ENCODE data around the gene CYP46A1. TPM values are rescaled to one million over a fixed set of nuclear protein-coding genes. Genes with fewer than 3 reads are reported as not detected.

Gene CYP46A1
- total and polyA plus RNA-seq, 7 experiments from 2014 or later = 0.02 to 0.34 (median 0.23) TPM; not detected in 1

DNA sequence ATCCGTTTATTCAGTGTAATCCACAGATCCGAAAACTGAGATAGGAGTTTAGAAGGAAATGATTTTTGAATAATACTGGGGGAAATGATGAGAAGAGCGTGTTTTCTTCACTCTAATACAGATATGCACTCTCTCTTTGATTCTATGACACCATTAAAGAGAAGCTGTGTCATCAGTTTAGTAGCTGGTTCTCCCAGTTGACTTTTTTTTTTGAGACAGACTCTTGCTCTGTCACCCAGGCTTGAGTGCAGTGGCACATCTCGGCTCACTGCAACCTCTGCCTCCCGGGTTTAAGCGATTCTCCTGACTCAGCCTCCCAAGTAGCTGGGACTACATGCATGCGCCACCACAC is 60.8 kb downstream of the CYP46A1 start:
- POLR2A ChIA-PET = no interaction called here
- Mint-ChIP-seq H3K27ac (no peak overlapping the region), H3K36me3 (no peaks in the 10 kb centered on the region), H3K27me3 (peaks cover 0 to 20% (median 1%) of the 10 kb centered on the region in 5 donors), H3K4me3 (no peak overlapping the region), H3K9me3 (no peaks in the 10 kb centered on the region), H3K4me1 (peaks cover 1 to 18% (median 15%) of the 10 kb centered on the region in 7 donors)
- Histone ChIP-seq H3K9me3 (ENCODE audit: control insufficient read depth in 2 of 3, low read length in 3 of 3) (no peaks in the 10 kb centered on the region), H3K36me3 (ENCODE audit: control insufficient read depth in 2 of 3, insufficient read depth in 3 of 3, low read length in 3 of 3) (no peaks in the 10 kb centered on the region), H3K27ac (ENCODE audit: low read depth, low read length) (no peak overlapping the region), H3K27me3 (ENCODE audit: control insufficient read depth in 2 of 2, insufficient read depth in 2 of 2, low read length in 2 of 2) (no peaks in the 10 kb centered on the region), H3K4me1 (ENCODE audit: control insufficient read depth in 2 of 2, insufficient read depth in 2 of 2, low read length in 2 of 2) (peaks cover 0 to 9% of the 10 kb centered on the region in 2 donors), H3K4me3 (ENCODE audit: low read length) (no peak overlapping the region)
- DNase-seq = no peak
- CTCF ChIA-PET = interaction anchor here (0.5 kb wide), 1 partner anchor 15 kb away, joined by 3 read pairs; no protein-coding TSS in a partner anchor
- ATAC-seq = no peak
- intact Hi-C loops (cut with micrococcal nuclease) = no loop called here

- no peaks in the 10 kb centered on the region for H3K9me3 Mint-ChIP-seq
- peaks cover 0 to 9% of the 10 kb centered on the region in 2 donors for H3K4me1 ChIP-seq (ENCODE audit: control insufficient read depth in 2 of 2, insufficient read depth in 2 of 2, low read length in 2 of 2)
- H3K9me3 ChIP-seq (ENCODE audit: control insufficient read depth in 2 of 3, low read length in 3 of 3) = no peaks in the 10 kb centered on the region
- peak overlapping the region in 1 of 9 donors; percentile 27 for H3K27ac Mint-ChIP-seq
- no peaks in the 10 kb centered on the region for H3K27me3 ChIP-seq (ENCODE audit: control insufficient read depth in 2 of 2, insufficient read depth in 2 of 2, low read length in 2 of 2)
- CTCF ChIA-PET = no interaction called here
- H3K4me1 Mint-ChIP-seq = peaks cover 1 to 18% (median 15%) of the 10 kb centered on the region in 7 donors
- ATAC-seq = no peak
- no peaks in the 10 kb centered on the region for H3K36me3 Mint-ChIP-seq
- H3K27me3 Mint-ChIP-seq = peaks cover 0 to 19% (median 0%) of the 10 kb centered on the region in 5 donors
- no peak overlapping the region for H3K27ac ChIP-seq (ENCODE audit: low read depth, low read length)
- intact Hi-C loops (cut with micrococcal nuclease) = no loop called here
- H3K36me3 ChIP-seq (ENCODE audit: control insufficient read depth in 2 of 3, insufficient read depth in 3 of 3, low read length in 3 of 3) = no peaks in the 10 kb centered on the region
- H3K4me3 ChIP-seq (ENCODE audit: low read length) = no peak overlapping the region
- POLR2A ChIA-PET = no interaction called here
- H3K4me3 Mint-ChIP-seq = peak overlapping the region in 1 of 10 donors; percentile 43
- DNase-seq = no peak
Observed at GRCh38 chr14:99745307-99745951, 61.3 kb downstream of the CYP46A1 start.

DNA sequence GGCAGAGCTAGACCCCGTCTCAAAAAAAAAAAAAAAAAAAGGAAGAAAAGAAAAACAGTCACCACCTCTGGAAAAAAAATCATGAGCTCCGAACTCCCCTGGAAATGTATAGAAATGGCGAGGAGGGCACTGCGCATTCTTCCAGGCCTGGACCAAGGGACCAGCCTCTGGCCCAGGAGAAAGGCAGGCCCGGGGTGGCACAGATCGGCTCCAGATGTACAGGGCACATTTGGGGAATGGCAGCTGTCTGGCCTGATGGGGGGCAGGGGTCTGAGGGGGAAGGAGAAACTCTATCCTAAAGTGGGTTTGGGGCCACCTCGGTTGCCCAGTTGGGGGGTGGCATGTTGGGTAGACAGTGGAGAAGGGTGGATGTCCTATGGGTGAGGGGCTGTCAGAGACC is 63.1 kb downstream of the CYP46A1 start:
- peaks cover 0 to 9% of the 10 kb centered on the region in 2 donors for H3K4me1 ChIP-seq (ENCODE audit: control insufficient read depth in 2 of 2, insufficient read depth in 2 of 2, low read length in 2 of 2)
- no peak overlapping the region for H3K27ac Mint-ChIP-seq
- DNase-seq (no peak), ATAC-seq (no peak)
- H3K27me3 ChIP-seq (ENCODE audit: control insufficient read depth in 2 of 2, insufficient read depth in 2 of 2, low read length in 2 of 2) = no peaks in the 10 kb centered on the region
- peak overlapping the region in 4 of 10 donors; percentile 37 to 51 (median 44) for H3K4me3 Mint-ChIP-seq
- peaks cover 7 to 22% (median 12%) of the 10 kb centered on the region in 5 donors for H3K27me3 Mint-ChIP-seq
- H3K9me3 ChIP-seq (ENCODE audit: control insufficient read depth in 2 of 3, low read length in 3 of 3) = no peaks in the 10 kb centered on the region
- no peaks in the 10 kb centered on the region for H3K36me3 ChIP-seq (ENCODE audit: control insufficient read depth in 2 of 3, insufficient read depth in 3 of 3, low read length in 3 of 3)
- no peak overlapping the region for H3K4me3 ChIP-seq (ENCODE audit: low read length)
- H3K9me3 Mint-ChIP-seq = no peaks in the 10 kb centered on the region
- peaks cover 4 to 28% (median 23%) of the 10 kb centered on the region in 7 donors for H3K4me1 Mint-ChIP-seq
- intact Hi-C loops (cut with micrococcal nuclease) = no loop called here
- ChIA-PET POLR2A (no interaction called here), CTCF (no interaction called here)
- no peaks in the 10 kb centered on the region for H3K36me3 Mint-ChIP-seq
- H3K27ac ChIP-seq (ENCODE audit: low read depth, low read length) = no peak overlapping the region

DNA sequence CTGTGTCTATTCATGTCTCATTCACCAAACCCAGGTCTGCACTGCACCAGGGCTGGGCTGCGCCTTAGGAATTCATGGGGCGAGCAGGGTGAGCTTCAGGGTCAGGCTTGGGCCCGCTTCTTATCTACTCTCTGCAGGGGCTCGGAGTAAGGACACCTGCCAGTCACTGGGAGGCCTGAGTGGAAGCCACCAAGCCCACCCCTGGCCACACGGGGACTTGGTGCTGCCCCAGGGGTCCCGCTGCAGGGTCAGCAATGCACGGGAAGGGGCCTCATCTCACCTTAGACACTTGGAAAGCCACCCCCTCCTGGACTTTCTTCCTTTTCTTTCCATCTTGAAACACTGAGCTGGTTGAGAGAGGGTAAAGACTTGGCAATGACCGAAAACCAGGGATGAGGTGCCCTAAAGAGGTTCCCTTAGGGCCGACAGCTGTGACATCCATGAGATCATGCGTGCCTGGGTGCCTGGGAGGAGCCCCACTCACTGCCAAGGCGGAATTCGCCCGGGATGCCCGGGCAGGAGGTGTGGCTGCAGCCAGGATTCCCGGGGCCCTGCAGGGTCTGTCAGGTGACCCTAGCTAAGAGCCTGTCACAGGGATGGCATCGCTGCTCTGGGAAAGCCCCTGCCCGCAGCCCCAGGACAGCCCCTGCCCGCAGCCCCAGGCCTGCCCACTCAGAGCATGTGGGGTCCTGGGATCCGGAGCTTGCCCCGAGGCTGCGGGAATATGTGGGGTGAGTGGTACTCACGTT is 63.7 kb downstream of the CYP46A1 start:
- peak overlapping the region in 2 of 10 donors; percentile 37 to 43 for H3K4me3 Mint-ChIP-seq
- CTCF ChIA-PET = no interaction called here
- no peaks in the 10 kb centered on the region for H3K9me3 Mint-ChIP-seq
- Histone ChIP-seq H3K27ac (ENCODE audit: low read depth, low read length) (no peak overlapping the region), H3K4me1 (ENCODE audit: control insufficient read depth in 2 of 2, insufficient read depth in 2 of 2, low read length in 2 of 2) (peaks cover 0 to 12% of the 10 kb centered on the region in 2 donors), H3K9me3 (ENCODE audit: control insufficient read depth in 2 of 3, low read length in 3 of 3) (no peaks in the 10 kb centered on the region), H3K4me3 (ENCODE audit: low read length) (no peak overlapping the region), H3K36me3 (ENCODE audit: control insufficient read depth in 2 of 3, insufficient read depth in 3 of 3, low read length in 3 of 3) (no peaks in the 10 kb centered on the region), H3K27me3 (ENCODE audit: control insufficient read depth in 2 of 2, insufficient read depth in 2 of 2, low read length in 2 of 2) (no peaks in the 10 kb centered on the region)
- peaks cover 5 to 32% (median 27%) of the 10 kb centered on the region in 7 donors for H3K4me1 Mint-ChIP-seq
- ATAC-seq (no peak), DNase-seq (no peak)
- peak overlapping the region in 1 of 9 donors; percentile 57 for H3K27ac Mint-ChIP-seq
- POLR2A ChIA-PET = no interaction called here
- intact Hi-C loops (cut with micrococcal nuclease) = no loop called here
- H3K36me3 Mint-ChIP-seq = no peaks in the 10 kb centered on the region
- H3K27me3 Mint-ChIP-seq = peaks cover 7 to 27% (median 18%) of the 10 kb centered on the region in 5 donors

DNA sequence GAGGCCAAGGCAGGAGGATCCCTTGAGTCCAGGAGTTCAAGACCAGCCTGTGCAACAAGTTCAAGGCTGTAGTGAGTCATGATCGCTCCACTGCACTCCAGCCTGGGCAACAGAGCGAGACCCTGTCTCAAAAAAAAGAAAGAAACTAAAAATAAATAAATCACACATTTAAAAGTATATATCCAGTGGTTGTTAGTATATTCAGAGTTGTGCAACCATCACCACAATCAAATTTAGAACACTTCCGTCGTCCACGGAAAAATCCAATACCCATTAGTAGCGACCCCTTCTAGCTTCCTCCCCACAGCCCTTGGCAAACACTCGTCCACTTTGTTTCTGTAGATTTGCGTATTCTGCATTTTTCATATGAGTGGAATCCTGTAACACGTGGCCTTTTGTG is 64.4 kb downstream of the CYP46A1 start:
- Histone ChIP-seq H3K9me3 (ENCODE audit: control insufficient read depth in 2 of 3, low read length in 3 of 3) (no peaks in the 10 kb centered on the region), H3K36me3 (ENCODE audit: control insufficient read depth in 2 of 3, insufficient read depth in 3 of 3, low read length in 3 of 3) (no peaks in the 10 kb centered on the region), H3K27me3 (ENCODE audit: control insufficient read depth in 2 of 2, insufficient read depth in 2 of 2, low read length in 2 of 2) (peaks cover 0 to 4% of the 10 kb centered on the region in 2 donors), H3K4me3 (ENCODE audit: low read length) (no peak overlapping the region), H3K27ac (ENCODE audit: low read depth, low read length) (no peak overlapping the region), H3K4me1 (ENCODE audit: control insufficient read depth in 2 of 2, insufficient read depth in 2 of 2, low read length in 2 of 2) (peaks cover 0 to 13% of the 10 kb centered on the region in 2 donors)
- peaks cover 8 to 38% (median 31%) of the 10 kb centered on the region in 7 donors for H3K4me1 Mint-ChIP-seq
- ATAC-seq (no peak), DNase-seq (no peak)
- no peaks in the 10 kb centered on the region for H3K9me3 Mint-ChIP-seq
- ChIA-PET CTCF (no interaction called here), POLR2A (no interaction called here)
- peaks cover 11 to 33% (median 22%) of the 10 kb centered on the region in 5 donors for H3K27me3 Mint-ChIP-seq
- H3K27ac Mint-ChIP-seq = peak overlapping the region in 1 of 9 donors; percentile 22
- intact Hi-C loops (cut with micrococcal nuclease) = no loop called here
- H3K4me3 Mint-ChIP-seq = no peak overlapping the region
- no peaks in the 10 kb centered on the region for H3K36me3 Mint-ChIP-seq

GRCh38 chr14:99749142-99749541 is 65.0 kb downstream of the CYP46A1 start:
- Histone ChIP-seq H3K27ac (ENCODE audit: low read depth, low read length) (no peak overlapping the region), H3K36me3 (ENCODE audit: control insufficient read depth in 2 of 3, insufficient read depth in 3 of 3, low read length in 3 of 3) (no peaks in the 10 kb centered on the region), H3K27me3 (ENCODE audit: control insufficient read depth in 2 of 2, insufficient read depth in 2 of 2, low read length in 2 of 2) (peaks cover 0 to 7% of the 10 kb centered on the region in 2 donors), H3K9me3 (ENCODE audit: control insufficient read depth in 2 of 3, low read length in 3 of 3) (no peaks in the 10 kb centered on the region), H3K4me3 (ENCODE audit: low read length) (no peak overlapping the region), H3K4me1 (ENCODE audit: control insufficient read depth in 2 of 2, insufficient read depth in 2 of 2, low read length in 2 of 2) (peaks cover 0 to 13% of the 10 kb centered on the region in 2 donors)
- no peak overlapping the region for H3K4me3 Mint-ChIP-seq
- ChIA-PET POLR2A (no interaction called here), CTCF (no interaction called here)
- intact Hi-C loops (cut with micrococcal nuclease) = no loop called here
- H3K27me3 Mint-ChIP-seq = peaks cover 16 to 38% (median 28%) of the 10 kb centered on the region in 5 donors
- DNase-seq (no peak), ATAC-seq (no peak)
- peaks cover 10 to 40% (median 34%) of the 10 kb centered on the region in 7 donors for H3K4me1 Mint-ChIP-seq
- H3K27ac Mint-ChIP-seq = no peak overlapping the region
- H3K9me3 Mint-ChIP-seq = no peaks in the 10 kb centered on the region
- no peaks in the 10 kb centered on the region for H3K36me3 Mint-ChIP-seq

Measured in naive thymus-derived CD4-positive, alpha-beta T cell (primary cell).